Osteoblast (primary cell): ENCODE results near the gene RGS10. TPM values are rescaled to one million over a fixed set of nuclear protein-coding genes. Genes with fewer than 3 reads are reported as not detected.

ENCODE experiments used
- DNase-seq: peaks from one replicate; pipeline ENCODE4 v3.0.0; 2011; ENCODE audit warnings: low spot score, mixed read lengths; ENCODE audit not compliant: insufficient read length; ENCODE audit errors: missing footprints
- H2AFZ ChIP-seq: 2 replicates; pipeline ENCODE4 v1.6.0; 2011; ENCODE audit warnings: mild to moderate bottlenecking, low read length
- H3K27ac ChIP-seq: 2 replicates; pipeline ENCODE4 v1.5.1; 2011; ENCODE audit warnings: mild to moderate bottlenecking, low read depth, low read length, moderate library complexity
- H3K27me3 ChIP-seq: 2 replicates; pipeline ENCODE4 v1.6.0; 2012; ENCODE audit warnings: mild to moderate bottlenecking, control low read depth, inconsistent platforms, low read length, moderate library complexity; ENCODE audit not compliant: insufficient read depth
- H3K36me3 ChIP-seq: 2 replicates; pipeline ENCODE4 v1.5.1; 2011; ENCODE audit warnings: mild to moderate bottlenecking, low read length, control low read depth, moderate library complexity; ENCODE audit not compliant: insufficient read depth
- H3K4me1 ChIP-seq: 2 replicates; pipeline ENCODE4 v1.5.1; 2011; ENCODE audit warnings: mild to moderate bottlenecking, low read length, control low read depth, moderate library complexity; ENCODE audit not compliant: insufficient read depth
- H3K4me2 ChIP-seq: 2 replicates; pipeline ENCODE4 v1.6.0; 2011; ENCODE audit warnings: mild to moderate bottlenecking, low read length; ENCODE audit not compliant: insufficient read depth
- H3K4me3 ChIP-seq: fragments of 200-600 bp; sonication (generic); 3 replicates; pipeline ENCODE4 v1.5.1; 2012; ENCODE audit warnings: mild to moderate bottlenecking, low read length, inconsistent platforms; ENCODE audit not compliant: insufficient read depth
- H3K79me2 ChIP-seq: 2 replicates; pipeline ENCODE4 v1.6.0; 2012; ENCODE audit warnings: mild to moderate bottlenecking, low read length, control low read depth, inconsistent platforms; ENCODE audit not compliant: insufficient read depth
- H3K9me3 ChIP-seq: 2 replicates; pipeline ENCODE4 v1.5.1; 2011; ENCODE audit warnings: low read depth, low read length, control low read depth
- H4K20me1 ChIP-seq: 2 replicates; pipeline ENCODE4 v1.6.0; 2012; ENCODE audit warnings: mild to moderate bottlenecking, low read length, control low read depth; ENCODE audit not compliant: insufficient read depth
- total RNA-seq: library from RNA; depleted of rRNA; stranded (reverse); fragments of >200 nt; gene quantifications from 2 replicates; pipeline ENCODE4 v1.2.3, GENCODE V29; 2012
- TF ChIP-seq, protein P1 (sequence below): IDR thresholded peaks from 2 replicates; pipeline ENCODE4 v1.5.1; 2011; ENCODE audit warnings: mild to moderate bottlenecking, low read depth, low read length, moderate library complexity; ENCODE audit errors: extremely low read depth

The RGS10 gene
- total RNA-seq, 1 donor, result 29.3 TPM

DNA sequence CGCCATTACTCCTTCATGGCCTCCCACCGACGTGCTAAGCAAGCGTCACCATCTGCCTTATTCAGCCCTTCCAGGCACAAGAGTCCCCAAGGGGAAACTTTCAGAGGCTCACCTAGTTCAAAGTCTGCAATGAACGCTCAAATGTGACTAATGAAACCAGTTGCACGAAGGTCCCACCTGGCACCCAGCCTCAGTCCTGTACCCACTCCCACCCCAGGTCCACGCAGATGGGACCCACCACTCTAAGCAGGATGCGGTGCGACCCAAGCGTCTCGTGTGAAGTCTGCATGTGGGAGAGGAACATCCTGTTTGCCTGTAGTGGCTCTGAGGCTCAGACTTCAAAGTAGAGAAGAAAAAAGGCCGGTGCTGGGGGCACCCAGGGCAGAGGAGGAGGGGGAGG is 40.3 kb downstream of the RGS10 start:
- no peaks in the 10 kb centered on the region for H3K9me3 ChIP-seq
- peaks cover 4% of the 10 kb centered on the region for H4K20me1 ChIP-seq
- H3K79me2 ChIP-seq, result no peaks in the 10 kb centered on the region
- peaks cover 17% of the 10 kb centered on the region for H3K4me1 ChIP-seq
- no peak overlapping the region for H3K4me2 ChIP-seq
- H3K36me3 ChIP-seq, result peaks cover 6% of the 10 kb centered on the region
- no peaks in the 10 kb centered on the region for H3K27me3 ChIP-seq
- H2AFZ ChIP-seq, result no peak overlapping the region
- H3K27ac ChIP-seq, result no peak overlapping the region
- TF ChIP-seq, protein P1, sequence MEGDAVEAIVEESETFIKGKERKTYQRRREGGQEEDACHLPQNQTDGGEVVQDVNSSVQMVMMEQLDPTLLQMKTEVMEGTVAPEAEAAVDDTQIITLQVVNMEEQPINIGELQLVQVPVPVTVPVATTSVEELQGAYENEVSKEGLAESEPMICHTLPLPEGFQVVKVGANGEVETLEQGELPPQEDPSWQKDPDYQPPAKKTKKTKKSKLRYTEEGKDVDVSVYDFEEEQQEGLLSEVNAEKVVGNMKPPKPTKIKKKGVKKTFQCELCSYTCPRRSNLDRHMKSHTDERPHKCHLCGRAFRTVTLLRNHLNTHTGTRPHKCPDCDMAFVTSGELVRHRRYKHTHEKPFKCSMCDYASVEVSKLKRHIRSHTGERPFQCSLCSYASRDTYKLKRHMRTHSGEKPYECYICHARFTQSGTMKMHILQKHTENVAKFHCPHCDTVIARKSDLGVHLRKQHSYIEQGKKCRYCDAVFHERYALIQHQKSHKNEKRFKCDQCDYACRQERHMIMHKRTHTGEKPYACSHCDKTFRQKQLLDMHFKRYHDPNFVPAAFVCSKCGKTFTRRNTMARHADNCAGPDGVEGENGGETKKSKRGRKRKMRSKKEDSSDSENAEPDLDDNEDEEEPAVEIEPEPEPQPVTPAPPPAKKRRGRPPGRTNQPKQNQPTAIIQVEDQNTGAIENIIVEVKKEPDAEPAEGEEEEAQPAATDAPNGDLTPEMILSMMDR, result no peak
- H3K4me3 ChIP-seq, result no peak overlapping the region
- DNase-seq, result peak; percentile 65

DNA sequence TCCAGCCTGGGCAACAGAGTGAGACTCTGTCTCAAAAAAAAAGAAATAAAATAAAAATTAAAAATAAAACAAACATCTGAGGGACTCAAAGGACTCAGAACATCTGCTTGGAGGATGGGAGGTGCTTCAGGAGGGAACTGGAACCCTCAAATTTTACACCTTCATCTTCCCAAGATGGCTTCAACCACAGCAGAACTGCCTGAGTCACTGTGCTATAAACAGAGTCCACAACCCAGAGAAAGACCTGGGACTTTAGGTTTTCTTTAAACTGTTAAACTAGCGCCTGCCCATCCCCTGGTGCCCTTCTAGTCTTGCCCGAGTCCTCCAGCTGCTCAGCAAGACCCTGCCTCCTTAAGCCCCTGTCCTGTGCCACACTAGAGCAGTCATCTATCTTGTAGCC is 40.8 kb downstream of the RGS10 start:
- Histone ChIP-seq H3K27ac (no peak overlapping the region), H3K4me3 (no peak overlapping the region), H3K36me3 (peaks cover 6% of the 10 kb centered on the region), H3K4me2 (no peak overlapping the region), H3K9me3 (no peaks in the 10 kb centered on the region), H2AFZ (no peak overlapping the region), H3K27me3 (no peaks in the 10 kb centered on the region), H3K4me1 (peaks cover 17% of the 10 kb centered on the region), H4K20me1 (peaks cover 4% of the 10 kb centered on the region), H3K79me2 (no peaks in the 10 kb centered on the region)
- TF ChIP-seq, protein P1, result no peak
- DNase-seq, result no peak

DNA sequence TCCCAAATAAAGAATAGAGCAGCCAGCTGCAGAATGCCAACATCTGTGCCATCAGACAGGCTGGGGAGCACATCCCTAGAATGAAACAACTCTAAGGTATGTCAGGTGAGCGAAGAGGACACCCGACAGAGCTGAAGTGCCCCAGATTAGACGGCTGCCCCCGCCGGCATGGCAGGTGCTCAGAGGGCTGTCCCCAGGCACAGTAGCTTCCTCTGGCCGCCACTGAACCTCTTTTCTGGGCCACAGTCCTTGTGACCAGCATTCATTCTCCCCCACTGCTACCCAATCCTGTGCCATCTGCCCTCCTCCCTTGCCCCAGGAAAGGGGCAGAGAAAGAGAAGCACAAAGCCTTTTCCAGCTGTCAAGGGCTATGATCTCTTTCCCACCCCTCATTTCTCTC is 41.7 kb downstream of the RGS10 start:
- Histone ChIP-seq H3K9me3 (no peaks in the 10 kb centered on the region), H2AFZ (no peak overlapping the region), H3K79me2 (no peaks in the 10 kb centered on the region), H4K20me1 (peaks cover under 1% of the 10 kb centered on the region), H3K4me2 (no peak overlapping the region), H3K4me1 (peaks cover 17% of the 10 kb centered on the region), H3K27ac (no peak overlapping the region), H3K4me3 (no peak overlapping the region), H3K36me3 (peaks cover 6% of the 10 kb centered on the region), H3K27me3 (no peaks in the 10 kb centered on the region)
- TF ChIP-seq, protein P1, result no peak
- DNase-seq, result peak; percentile 29

DNA sequence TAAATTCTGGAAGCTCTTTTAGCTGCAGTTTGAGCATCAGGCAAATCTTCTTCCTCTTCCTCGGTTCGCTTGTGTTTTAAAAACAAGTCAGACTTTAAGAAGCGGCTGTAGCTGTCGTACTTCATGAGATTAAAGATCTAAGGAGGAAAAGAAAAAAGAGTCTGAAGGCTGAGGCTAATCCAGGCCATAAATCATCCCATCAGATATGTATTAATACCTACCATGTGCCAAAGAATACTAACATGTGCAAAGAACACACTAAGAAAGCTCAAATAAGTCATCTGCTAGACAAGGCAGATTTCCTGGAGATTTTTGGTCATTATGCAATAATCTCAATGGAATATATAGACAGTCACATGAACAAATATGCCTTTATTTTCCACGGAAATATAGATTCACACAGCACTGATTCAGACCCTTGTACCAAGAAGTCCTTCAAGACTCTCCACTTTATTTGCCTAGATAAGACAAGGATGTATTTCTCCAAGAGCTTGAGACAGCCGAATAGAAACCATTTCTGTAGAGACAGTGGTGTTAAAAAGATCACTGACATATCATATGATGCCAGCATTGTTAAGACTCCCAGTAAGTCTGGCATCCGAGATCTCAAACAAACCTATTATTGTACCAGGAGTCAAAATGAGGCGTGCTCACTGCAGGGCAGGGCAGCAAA is 42.3 kb downstream of the RGS10 start:
- peak; percentile 13 for DNase-seq
- no peaks in the 10 kb centered on the region for H3K9me3 ChIP-seq
- peaks cover 18% of the 10 kb centered on the region for H3K4me1 ChIP-seq
- H3K27me3 ChIP-seq, result no peaks in the 10 kb centered on the region
- H3K27ac ChIP-seq, result no peak overlapping the region
- H4K20me1 ChIP-seq, result no peaks in the 10 kb centered on the region
- H3K79me2 ChIP-seq, result no peaks in the 10 kb centered on the region
- H3K4me3 ChIP-seq, result no peak overlapping the region
- no peak overlapping the region for H3K4me2 ChIP-seq
- no peak overlapping the region for H2AFZ ChIP-seq
- peaks cover 6% of the 10 kb centered on the region for H3K36me3 ChIP-seq
- TF ChIP-seq, protein P1, result no peak
